Mucosa of descending colon (tissue), 3 donors: Measurements from ENCODE around the gene TIAM2. TPM values are rescaled to one million over a fixed set of nuclear protein-coding genes. Genes with fewer than 3 reads are reported as not detected.
"Not testable (repeated sequence)": the region's sequence is repeated elsewhere in the genome, so short reads cannot be mapped to it uniquely, and the experiment has no call there.

Source experiments
- ATAC-seq: fragments of 200-7000 bp; cut with Tn5 transposase; one replicate; pipeline ENCODE4 v1.9.1; 2020; ENCODE audit warnings: mild to moderate bottlenecking, moderate library complexity
- DNase-seq, 3 donors: peaks; one replicate each; pipeline ENCODE4 v3.0.0-alpha.2; 2020
- H3K36me3 ChIP-seq: fragments of 200-600 bp; one replicate; pipeline ENCODE4 v1.8.0; 2021; ENCODE audit warnings: low read depth, mild to moderate bottlenecking
- H3K4me1 ChIP-seq: fragments of 200-600 bp; one replicate; pipeline ENCODE4 v1.8.0; 2021; ENCODE audit warnings: low read depth, mild to moderate bottlenecking
- H3K4me3 ChIP-seq: fragments of 200-600 bp; one replicate; pipeline ENCODE4 v1.8.0; 2021; ENCODE audit warnings: mild to moderate bottlenecking
- H3K9me3 ChIP-seq: fragments of 200-600 bp; one replicate; pipeline ENCODE4 v1.8.0; 2021; ENCODE audit warnings: mild to moderate bottlenecking
- CTCF ChIP-seq: fragments of 200-600 bp; IDR thresholded peaks from one replicate; pipeline ENCODE4 v1.8.0; 2022; ENCODE audit warnings: antibody characterized with exemption, mild to moderate bottlenecking
- intact Hi-C, 2 donors: fragments of 100-400 bp; cut with DNase I in 1 of 2; cut with micrococcal nuclease in 1 of 2; formaldehyde crosslinking; loops; one replicate each; pipeline versions ENCODE4 v1.11.0 to v1.11.1; 2022; cut with DNase I, micrococcal nuclease
- total RNA-seq, 3 donors: library from RNA; stranded (reverse); fragmentation: NEBNext Ultra II Directional in 2 of 3; extraction: Animal tissue kit (Norgen Biotek cat#: 25700) in 2 of 3; gene quantifications; one replicate each; pipeline versions ENCODE4 v1.2.1 to v1.2.4, GENCODE V29; 2021 to 2023
- donor health status: DM: no; HTN: no; CAD: no; lungs with moderate emphysema.
- donor health status: DM: no; HTN: no; CAD: no.
- donor health status: DM: no; HTN: yes; CAD: no.

Gene TIAM2
- total RNA-seq, 3 donors from 2014 or later, result 4.2 to 12.2 (median 9.8) TPM

DNA sequence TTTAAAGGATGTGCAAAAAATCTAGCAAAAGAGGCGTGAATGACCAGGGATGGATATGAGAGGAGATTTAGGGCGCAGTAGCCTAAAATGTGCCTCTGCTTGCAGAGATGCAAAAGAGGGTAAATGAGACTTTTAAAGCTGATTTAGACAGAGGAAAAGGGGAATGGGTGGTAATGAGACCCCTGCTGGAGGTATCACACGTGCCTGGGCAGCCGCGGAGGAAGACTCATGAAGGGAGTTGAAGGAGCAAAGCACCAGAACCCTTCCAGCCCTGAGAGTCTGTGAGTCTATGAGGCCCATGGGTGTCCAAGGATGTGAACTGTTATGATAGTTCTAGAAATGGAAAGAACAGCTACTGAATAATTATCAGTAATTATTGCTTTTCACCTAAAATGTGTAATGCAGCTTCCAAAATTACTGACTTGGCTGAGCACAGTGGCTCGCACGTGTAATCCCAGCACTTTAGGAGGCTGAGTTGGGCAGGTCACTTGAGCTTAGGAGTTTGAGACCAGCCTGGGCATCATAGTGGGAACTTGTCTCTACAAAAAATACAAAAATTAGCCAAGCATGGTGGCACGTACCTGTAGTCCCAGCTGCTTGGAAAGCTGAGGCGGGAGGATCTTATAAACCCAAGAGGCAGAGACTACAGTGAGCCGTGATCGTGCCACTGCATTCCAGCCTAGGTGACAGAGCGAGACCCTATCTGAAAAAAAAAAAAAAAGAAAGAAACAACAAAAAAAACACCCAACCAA lies 38.2 kb upstream of the TIAM2 start:
- intact Hi-C loops, result no loop called here
- ATAC-seq, result no peak
- DNase-seq, result no peak
- Histone ChIP-seq H3K4me1 (peaks cover 13% of the 10 kb centered on the region), H3K36me3 (no peaks in the 10 kb centered on the region), H3K4me3 (no peak overlapping the region), H3K9me3 (no peaks in the 10 kb centered on the region)
- no peak for TF ChIP-seq CTCF

DNA sequence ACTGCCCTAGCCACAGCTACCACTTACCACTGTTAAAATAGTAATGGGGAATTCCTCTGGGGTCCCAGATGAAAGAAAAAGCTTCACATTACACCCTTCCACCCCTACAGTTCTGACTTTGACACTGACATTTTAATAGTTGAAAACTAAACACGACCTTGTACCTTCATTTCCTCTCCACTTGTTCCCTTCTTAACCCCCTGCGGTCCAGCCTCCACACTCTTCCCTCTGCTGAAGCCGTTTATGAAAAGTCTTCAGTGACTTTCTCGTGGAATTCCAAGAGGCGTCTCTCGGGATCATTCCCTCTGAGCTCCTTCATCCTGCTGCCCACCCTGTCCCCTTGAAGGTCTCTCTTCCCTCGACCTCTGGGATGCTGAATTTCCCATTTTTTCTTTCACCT lies 36.6 kb upstream of the TIAM2 start:
- intact Hi-C loops, result no loop called here
- Histone ChIP-seq H3K4me1 (peaks cover 15% of the 10 kb centered on the region), H3K4me3 (no peak overlapping the region), H3K36me3 (no peaks in the 10 kb centered on the region), H3K9me3 (no peaks in the 10 kb centered on the region)
- DNase-seq (no peak), ATAC-seq (no peak)
- no peak for TF ChIP-seq CTCF

- no peaks in the 10 kb centered on the region for H3K9me3 ChIP-seq
- peak; percentile 60 for ATAC-seq
- peaks cover 15% of the 10 kb centered on the region for H3K4me1 ChIP-seq
- intact Hi-C loops, result no loop called here
- H3K4me3 ChIP-seq, result no peak overlapping the region
- no peaks in the 10 kb centered on the region for H3K36me3 ChIP-seq
- no peak for TF ChIP-seq CTCF
- DNase-seq, result peak; percentile 70 to 74 (median 71)
Measured at GRCh38 chr6:154960299-154960843, 34.7 kb upstream of the TIAM2 start.

GRCh38 chr6:154960854-154961530 lies 34.1 kb upstream of the TIAM2 start:
- no peak for TF ChIP-seq CTCF
- H3K36me3 ChIP-seq, result no peaks in the 10 kb centered on the region
- no peak overlapping the region for H3K4me3 ChIP-seq
- peaks cover 15% of the 10 kb centered on the region for H3K4me1 ChIP-seq
- DNase-seq (peak in 2 of 3 donors; percentile 40 to 79), ATAC-seq (peak; percentile 75)
- no peaks in the 10 kb centered on the region for H3K9me3 ChIP-seq
- intact Hi-C loops, result no loop called here

DNA sequence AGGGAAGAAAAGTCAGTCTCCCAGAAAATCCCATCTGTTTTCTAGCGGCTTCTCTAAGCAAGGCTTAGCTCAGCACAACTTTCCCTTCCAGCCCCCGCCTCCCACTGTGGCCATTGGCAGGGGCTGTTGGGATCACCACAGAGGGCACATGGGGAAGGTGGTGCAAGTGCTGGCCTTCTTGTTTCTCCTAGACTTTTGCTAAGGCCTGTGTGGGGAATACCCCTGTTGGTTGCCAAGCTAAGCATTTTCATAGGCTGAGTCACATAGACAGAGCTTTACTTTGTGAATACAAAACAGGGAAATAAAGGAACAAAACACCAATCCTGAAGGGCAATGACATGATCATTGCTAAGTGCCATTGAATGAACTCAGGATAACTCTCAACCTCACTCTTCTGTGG lies 32.4 kb upstream of the TIAM2 start:
- H3K4me3 ChIP-seq, result no peak overlapping the region
- DNase-seq (peak in 1 of 3 donors; percentile 8), ATAC-seq (peak; percentile 19)
- no peaks in the 10 kb centered on the region for H3K9me3 ChIP-seq
- H3K4me1 ChIP-seq, result peaks cover 15% of the 10 kb centered on the region
- no peak for TF ChIP-seq CTCF
- intact Hi-C loops, result no loop called here
- H3K36me3 ChIP-seq, result no peaks in the 10 kb centered on the region

- ATAC-seq, DNase-seq, intact Hi-C loops, H3K4me3 ChIP-seq, H3K9me3 ChIP-seq, H3K36me3 ChIP-seq, H3K4me1 ChIP-seq: not testable (repeated sequence)
Measured at GRCh38 chr6:154966065-154966770, 28.9 kb upstream of the TIAM2 start.
